ENCODE data around the gene SLC30A3.

- TF ChIP-seq CTCF (IDR thresholded peaks at IDR 0.05), result no peak
- TF ChIP-seq POLR2A (IDR thresholded peaks at IDR 0.05), result no peak
These were observed 8.9 kb upstream of the SLC30A3 start for GRCh38 chr2:27271631-27272340.

All from testis (tissue), 2 donors.